Adrenal gland (tissue), 12 donors: Measurements from ENCODE around the gene CIP2A. TPM values are rescaled to one million over a fixed set of nuclear protein-coding genes. Genes with fewer than 3 reads are reported as not detected.

Experiments used
- DNase-seq, 7 donors: peaks; one replicate each; pipeline ENCODE4 v3.0.0-alpha.2; 2019 to 2020
- H3K27ac ChIP-seq, 5 donors: fragments of 200-600 bp; sonication (generic) in 4 of 5; 1 replicate in 3 of 5; 2 replicates in 2 of 5; pipeline versions ENCODE4 v1.5.1 to v1.8.0; 2016 to 2020; ENCODE audit warnings: mild to moderate bottlenecking in 1 of 5
- H3K27me3 ChIP-seq: fragments of 200-600 bp; 2 replicates; pipeline ENCODE4 v1.8.0; 2021
- H3K36me3 ChIP-seq, 2 donors: fragments of 200-600 bp; replicated peaks in 1 of 2; 1 replicate in 1 of 2; 2 replicates in 1 of 2; pipeline versions ENCODE4 v1.5.1 to v1.8.0; 2018 to 2022
- H3K4me1 ChIP-seq, 2 donors: fragments of 200-600 bp; replicated peaks in 1 of 2; 1 replicate in 1 of 2; 2 replicates in 1 of 2; pipeline versions ENCODE4 v1.5.1 to v1.8.0; 2018 to 2021
- H3K4me3 ChIP-seq, 4 donors: fragments of 200-600 bp; sonication (generic) in 3 of 4; one replicate each; pipeline ENCODE4 v1.5.1; 2016 to 2018
- H3K9me3 ChIP-seq, 3 donors: fragments of 200-600 bp; sonication (generic) in 1 of 3; replicated peaks in 1 of 3; 1 replicate in 2 of 3; 2 replicates in 1 of 3; pipeline versions ENCODE4 v1.5.1 to v1.8.0; 2016 to 2021
- CTCF ChIP-seq, 6 experiments: fragments of 450-650 bp in 4 of 6; fragments of 200-600 bp in 2 of 6; sonication (generic) in 1 of 6; IDR thresholded peaks; 1 replicate in 5 of 6; 2 replicates in 1 of 6; pipeline versions ENCODE4 v1.5.1 to v1.8.0; 2016 to 2021; ENCODE audit warnings: antibody characterized with exemption in 6 of 6, mild to moderate bottlenecking in 2 of 6, moderate library complexity in 1 of 6
- POLR2A ChIP-seq, 2 donors: fragments of 450-650 bp; IDR thresholded peaks; one replicate each; pipeline ENCODE4 v1.6.1; 2017; ENCODE audit warnings: antibody characterized with exemption in 2 of 2, mild to moderate bottlenecking in 2 of 2, moderate library complexity in 1 of 2
- WGBS, 4 donors: extraction: QIAGEN DNeasy Blood & Tissue Kit in 2 of 4; methylation state at CpG; one replicate each; pipeline versions ENCODE4 v1.1.5 to v1.1.7; 2013 to 2017; 5-methylcytosine and 5-hydroxymethylcytosine counted together
- intact Hi-C, 2 donors: fragments of 100-400 bp; cut with DNase I; formaldehyde crosslinking; loops; one replicate each; pipeline versions ENCODE4 v1.14.1 to v1.15.0; 2022 to 2023
- polyA plus RNA-seq, 3 donors: library from polyadenylated mRNA; stranded (reverse); fragments of 200-250 nt in 2 of 3; fragments of 350-450 nt in 1 of 3; fragmentation: Illumina TruSeq in 1 of 3; extraction: RNeasy Lipid Tissue Mini Kit (QIAGEN cat#74804) in 1 of 3; gene quantifications; one replicate each; pipeline ENCODE4 v1.2.3, GENCODE V29; 2013 to 2014
- total RNA-seq, 9 donors: library from RNA; depleted of rRNA in 4 of 9; stranded (reverse); fragments of >200 nt in 4 of 9; fragments of 120-200 nt in 1 of 9; fragmentation: NEBNext Ultra II Directional in 1 of 9; extraction: Animal tissue kit (Norgen Biotek cat#: 25700) in 1 of 9; gene quantifications; one replicate each; pipeline versions ENCODE4 v1.1.0 to v1.2.4, GENCODE V29; 2013 to 2023
- donor health status: healthy with polysubstance abuse.
- donor health status: Bipolar disorder and iron deficiency.
- donor health status: DM: yes; HTN: yes; CAD: no.
- donor health status: DM: no; HTN: no; CAD: no.
- donor health status: DM: no; HTN: no; CAD: no.
- donor health status: DM: yes; HTN: yes; CAD: no.

Gene CIP2A
- total and polyA plus RNA-seq, 12 donors: 0.97 to 16.6 (median 3.3) TPM

- H3K4me1 ChIP-seq: no peaks in the 10 kb centered on the region
- no peak for TF ChIP-seq POLR2A (IDR thresholded peaks at IDR 0.05)
- TF ChIP-seq CTCF (IDR thresholded peaks at IDR 0.05): no peak
- intact Hi-C loops: no loop called here
- H3K27ac ChIP-seq: no peak overlapping the region
- H3K27me3 ChIP-seq: no peaks in the 10 kb centered on the region
- H3K4me3 ChIP-seq: no peak overlapping the region
- H3K36me3 ChIP-seq: no peaks in the 10 kb centered on the region
- DNase-seq: no peak
- 69 to 76% (median 72%) methylated on average over 4 of the region's 4 CpGs for WGBS, 4 donors
- no peaks in the 10 kb centered on the region for H3K9me3 ChIP-seq
These were observed 51.2 kb downstream of the CIP2A start for GRCh38 chr3:108538083-108538482.

- H3K4me3 ChIP-seq: no peak overlapping the region
- 34 to 47% (median 42%) methylated on average over 3 of the region's 3 CpGs for WGBS, 4 donors
- H3K36me3 ChIP-seq: no peaks in the 10 kb centered on the region
- intact Hi-C loops: no loop called here
- H3K4me1 ChIP-seq: no peaks in the 10 kb centered on the region
- H3K27ac ChIP-seq: no peak overlapping the region
- H3K9me3 ChIP-seq: no peaks in the 10 kb centered on the region
- no peak for TF ChIP-seq POLR2A (IDR thresholded peaks at IDR 0.05)
- TF ChIP-seq CTCF (IDR thresholded peaks at IDR 0.05): no peak
- no peaks in the 10 kb centered on the region for H3K27me3 ChIP-seq
- no peak for DNase-seq
These were observed 60.6 kb downstream of the CIP2A start for GRCh38 chr3:108528459-108529252.

- intact Hi-C loops: no loop called here
- Histone ChIP-seq H3K9me3 (no peaks in the 10 kb centered on the region), H3K36me3 (no peaks in the 10 kb centered on the region), H3K4me3 (no peak overlapping the region), H3K4me1 (no peaks in the 10 kb centered on the region), H3K27ac (no peak overlapping the region), H3K27me3 (no peaks in the 10 kb centered on the region)
- DNase-seq: no peak
- WGBS, 4 donors: 68 to 86% (median 78%) methylated on average over 2 of the region's 2 CpGs
- TF ChIP-seq CTCF (IDR thresholded peaks at IDR 0.05): no peak
These were observed 61.4 kb downstream of the CIP2A start for GRCh38 chr3:108527817-108528216.

- Histone ChIP-seq H3K27me3 (no peaks in the 10 kb centered on the region), H3K36me3 (no peaks in the 10 kb centered on the region), H3K4me1 (no peaks in the 10 kb centered on the region), H3K9me3 (no peaks in the 10 kb centered on the region), H3K27ac (no peak overlapping the region), H3K4me3 (no peak overlapping the region)
- intact Hi-C loops: no loop called here
- no peak for DNase-seq
- TF ChIP-seq POLR2A (IDR thresholded peaks at IDR 0.05) (no peak), CTCF (IDR thresholded peaks at IDR 0.05) (no peak)
These were observed 62.1 kb downstream of the CIP2A start for GRCh38 chr3:108527109-108527508.
